Measurements from ENCODE around the gene CLSTN1. TPM values are rescaled to one million over a fixed set of nuclear protein-coding genes. Genes with fewer than 3 reads are reported as not detected.
A peak's percentile ranks its signal among the peaks of the same experiment; 100 is the strongest.

The CLSTN1 gene
- total and polyA plus RNA-seq, 2 of the 13 experiments (the other 11 are each of a cell fraction or from before 2014, with no cell fraction given): 19.7 to 29.8 TPM

DNA sequence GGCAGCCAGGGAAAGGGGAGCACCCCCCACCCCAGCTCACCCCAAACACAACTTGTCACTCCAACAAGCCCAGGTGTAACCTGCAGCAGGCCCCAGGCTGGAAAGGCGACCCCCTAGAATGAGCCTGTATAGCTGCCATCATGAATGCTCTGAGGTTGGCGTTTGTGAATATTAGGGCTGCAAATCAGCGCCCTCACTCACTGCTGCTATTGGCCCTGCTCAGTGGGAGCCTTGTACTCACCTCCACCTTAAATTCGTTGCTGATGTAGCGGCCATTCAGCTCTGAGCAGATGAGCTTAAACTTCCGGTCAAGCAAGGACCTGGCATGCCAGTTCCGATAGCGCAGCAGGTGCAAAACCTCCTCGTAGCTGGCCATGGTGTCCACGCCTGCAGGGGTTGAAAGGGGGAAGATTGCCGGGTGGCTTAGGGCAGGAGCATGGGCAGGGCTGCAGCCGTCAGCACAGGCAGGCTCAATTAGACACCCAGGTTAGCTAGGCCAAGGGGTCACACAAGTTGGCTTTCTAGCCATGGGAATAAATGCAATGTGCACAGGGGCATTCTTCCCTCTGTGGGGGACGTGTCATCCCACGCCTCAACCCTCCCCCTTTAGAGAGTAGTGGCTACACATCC, 90.5 kb downstream of the CLSTN1 start:
- H3K4me1 ChIP-seq (ENCODE audit: insufficient read depth, low read length): no peaks in the 10 kb centered on the region
- H3K27me3 ChIP-seq (ENCODE audit: control insufficient read depth in 1 of 2, insufficient read depth in 2 of 2, low read length in 2 of 2): no peaks in the 10 kb centered on the region
- BruUV-seq (replicated peaks): no TSS peak
- no CpG with 5 or more reads among the region's 14 CpGs for WGBS (ENCODE audit: low lambda C conversion rate)
- H4K20me1 ChIP-seq (ENCODE audit: insufficient read depth, low read length): no peaks in the 10 kb centered on the region
- no peak overlapping the region for H3K27ac ChIP-seq (ENCODE audit: extremely low read length, insufficient read depth, low read length)
- ATAC-seq (no peak), FAIRE-seq (no peak), DNase-seq (ENCODE audit: low spot score) (no peak)
- ChIA-PET POLR2A (no interaction called here), CTCF (ENCODE audit: low intra/inter-chr PET ratio, low total read pairs) (no interaction called here)
- no peak overlapping the region for H3K4me2 ChIP-seq (ENCODE audit: low read depth, low read length)
- no peak for TF ChIP-seq HCFC1 (IDR thresholded peaks at IDR 0.05; ENCODE audit: low read depth, low read length)
- TF ChIP-seq ZNF616 (CRISPR knock-in tag; IDR thresholded peaks at IDR 0.05; ENCODE audit: low read depth): peak; percentile 97
- TF ChIP-seq FOXA3 (CRISPR knock-in tag; IDR thresholded peaks at IDR 0.05): no peak
- in situ Hi-C loops (cut with HindIII; ENCODE audit: extremely low pct_ligation_motif_present, low pct_unique_long_range_greater_than_20kb) (no loop called here), intact Hi-C loops (cut with micrococcal nuclease; ENCODE audit: unreplicated experiment) (no loop called here)
- H2AFZ ChIP-seq (ENCODE audit: low read length): no peak overlapping the region
- H3K9me3 ChIP-seq (ENCODE audit: low read length): no peaks in the 10 kb centered on the region
- H3K79me2 ChIP-seq (ENCODE audit: insufficient read depth, low read length): no peaks in the 10 kb centered on the region
- H3K9ac ChIP-seq (ENCODE audit: insufficient read depth, low read depth, low read length): no peak overlapping the region
- H3K4me3 ChIP-seq (replicated peaks in 1 of 3; ENCODE audit: insufficient read depth in 1 of 3, low read depth in 2 of 3, low read length in 3 of 3): no peak overlapping the region
- H3K36me3 ChIP-seq (replicated peaks in 1 of 2; ENCODE audit: control insufficient read depth in 1 of 2, insufficient read depth in 2 of 2, low read length in 2 of 2): peaks cover 55 to 91% of the 10 kb centered on the region in 2 experiments

DNA sequence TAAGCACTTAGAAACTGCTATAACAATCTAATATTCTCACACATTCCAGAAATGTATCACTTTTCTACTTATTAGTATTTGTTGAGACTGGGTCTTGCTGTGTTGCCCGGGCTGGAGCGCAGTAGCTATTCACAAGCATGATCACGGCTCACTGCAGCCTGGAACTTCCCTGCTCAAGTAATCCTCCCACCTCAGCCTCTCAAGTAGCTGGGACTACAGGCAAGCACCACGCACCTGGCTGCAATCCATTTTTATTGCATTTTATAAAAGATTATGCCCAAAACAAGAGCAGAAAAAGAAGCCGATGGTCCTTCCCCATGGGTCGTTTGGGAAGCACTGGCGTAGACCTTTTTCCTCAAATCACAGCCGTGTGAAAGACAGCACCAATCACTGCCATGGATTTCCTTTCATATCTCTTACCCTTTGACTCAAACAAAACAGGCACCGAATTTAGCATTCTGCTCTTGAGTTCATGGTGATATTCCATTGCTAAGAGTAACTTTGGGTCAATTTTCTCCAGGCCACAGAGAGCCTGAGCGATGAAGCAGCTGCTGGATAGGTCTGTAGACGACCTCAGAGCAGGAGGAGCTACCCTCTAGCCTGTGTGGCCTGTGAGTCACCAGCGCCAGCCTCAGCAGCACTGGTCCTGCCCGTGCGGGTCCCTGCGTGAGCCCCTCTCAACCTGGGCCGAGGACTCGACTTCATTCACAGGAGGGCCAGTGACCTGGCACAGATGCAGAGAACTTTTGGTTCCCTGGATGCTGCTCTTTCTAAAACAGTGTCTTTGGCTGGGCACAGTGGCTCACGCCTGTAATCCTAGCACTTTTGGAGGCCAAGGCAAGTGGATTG, 91.4 kb downstream of the CLSTN1 start:
- H3K27me3 ChIP-seq (ENCODE audit: control insufficient read depth in 1 of 2, insufficient read depth in 2 of 2, low read length in 2 of 2): no peaks in the 10 kb centered on the region
- BruUV-seq (replicated peaks): no TSS peak
- no peak for ATAC-seq
- DNase-seq (ENCODE audit: low spot score): no peak
- H3K4me1 ChIP-seq (ENCODE audit: insufficient read depth, low read length): no peaks in the 10 kb centered on the region
- H4K20me1 ChIP-seq (ENCODE audit: insufficient read depth, low read length): no peaks in the 10 kb centered on the region
- FAIRE-seq: no peak
- no peak overlapping the region for H3K4me3 ChIP-seq (replicated peaks in 1 of 3; ENCODE audit: insufficient read depth in 1 of 3, low read depth in 2 of 3, low read length in 3 of 3)
- no peaks in the 10 kb centered on the region for H3K9me3 ChIP-seq (ENCODE audit: low read length)
- in situ Hi-C loops (cut with HindIII; ENCODE audit: extremely low pct_ligation_motif_present, low pct_unique_long_range_greater_than_20kb): no loop called here
- H3K36me3 ChIP-seq (replicated peaks in 1 of 2; ENCODE audit: control insufficient read depth in 1 of 2, insufficient read depth in 2 of 2, low read length in 2 of 2): peaks cover 58 to 88% of the 10 kb centered on the region in 2 experiments
- no peak overlapping the region for H3K4me2 ChIP-seq (ENCODE audit: low read depth, low read length)
- ChIA-PET CTCF (ENCODE audit: low intra/inter-chr PET ratio, low total read pairs) (no interaction called here), POLR2A (interaction anchor here (0.6 kb wide), 1 partner anchor 421 kb away, joined by 4 read pairs; no protein-coding TSS in a partner anchor)
- intact Hi-C loops (cut with micrococcal nuclease; ENCODE audit: unreplicated experiment): no loop called here
- 96% methylated on average over 14 of the region's 18 CpGs for WGBS (ENCODE audit: low lambda C conversion rate)
- H3K79me2 ChIP-seq (ENCODE audit: insufficient read depth, low read length): no peaks in the 10 kb centered on the region
- no peak overlapping the region for H2AFZ ChIP-seq (ENCODE audit: low read length)
- no peak overlapping the region for H3K9ac ChIP-seq (ENCODE audit: insufficient read depth, low read depth, low read length)
- no peak overlapping the region for H3K27ac ChIP-seq (ENCODE audit: extremely low read length, insufficient read depth, low read length)
- TF ChIP-seq ZNF776 (CRISPR knock-in tag; IDR thresholded peaks at IDR 0.05) (no peak), ARID2 (CRISPR knock-in tag; IDR thresholded peaks at IDR 0.05; ENCODE audit: borderline replicate concordance) (no peak), MED8 (CRISPR knock-in tag; IDR thresholded peaks at IDR 0.05; ENCODE audit: insufficient replicate concordance) (no peak), ELF4 (CRISPR knock-in tag; IDR thresholded peaks at IDR 0.05; ENCODE audit: borderline replicate concordance) (no peak), ATF1 (CRISPR knock-in tag; IDR thresholded peaks at IDR 0.05) (no peak), MBD4 (IDR thresholded peaks at IDR 0.05; ENCODE audit: borderline replicate concordance, low read length) (no peak), MAF1 (CRISPR knock-in tag; IDR thresholded peaks at IDR 0.05; ENCODE audit: borderline replicate concordance) (no peak), RFX5 (IDR thresholded peaks at IDR 0.05; ENCODE audit: low read depth, low read length) (no peak), ZBTB7B (CRISPR knock-in tag; IDR thresholded peaks at IDR 0.05) (no peak), TAF15 (IDR thresholded peaks at IDR 0.05; ENCODE audit: low read depth, low read length, poor library complexity, severe bottlenecking) (no peak), FOSL2 (CRISPR knock-in tag; IDR thresholded peaks at IDR 0.05) (no peak)
- TF ChIP-seq, protein P1, sequence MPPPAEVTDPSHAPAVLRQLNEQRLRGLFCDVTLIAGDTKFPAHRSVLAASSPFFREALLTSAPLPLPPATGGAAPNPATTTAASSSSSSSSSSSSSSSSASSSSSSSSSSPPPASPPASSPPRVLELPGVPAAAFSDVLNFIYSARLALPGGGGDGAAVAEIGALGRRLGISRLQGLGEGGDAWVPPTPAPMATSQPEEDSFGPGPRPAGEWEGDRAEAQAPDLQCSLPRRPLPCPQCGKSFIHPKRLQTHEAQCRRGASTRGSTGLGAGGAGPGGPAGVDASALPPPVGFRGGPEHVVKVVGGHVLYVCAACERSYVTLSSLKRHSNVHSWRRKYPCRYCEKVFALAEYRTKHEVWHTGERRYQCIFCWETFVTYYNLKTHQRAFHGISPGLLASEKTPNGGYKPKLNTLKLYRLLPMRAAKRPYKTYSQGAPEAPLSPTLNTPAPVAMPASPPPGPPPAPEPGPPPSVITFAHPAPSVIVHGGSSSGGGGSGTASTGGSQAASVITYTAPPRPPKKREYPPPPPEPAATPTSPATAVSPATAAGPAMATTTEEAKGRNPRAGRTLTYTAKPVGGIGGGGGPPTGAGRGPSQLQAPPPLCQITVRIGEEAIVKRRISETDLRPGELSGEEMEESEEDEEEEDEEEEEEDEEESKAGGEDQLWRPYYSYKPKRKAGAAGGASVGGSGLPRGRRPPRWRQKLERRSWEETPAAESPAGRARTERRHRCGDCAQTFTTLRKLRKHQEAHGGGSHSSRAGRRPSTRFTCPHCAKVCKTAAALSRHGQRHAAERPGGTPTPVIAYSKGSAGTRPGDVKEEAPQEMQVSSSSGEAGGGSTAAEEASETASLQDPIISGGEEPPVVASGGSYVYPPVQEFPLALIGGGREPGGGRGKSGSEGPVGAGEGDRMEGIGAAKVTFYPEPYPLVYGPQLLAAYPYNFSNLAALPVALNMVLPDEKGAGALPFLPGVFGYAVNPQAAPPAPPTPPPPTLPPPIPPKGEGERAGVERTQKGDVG (CRISPR knock-in tag; IDR thresholded peaks at IDR 0.05; ENCODE audit: borderline replicate concordance): no peak

All from HepG2 (cell line).